Immature natural killer cell (primary cell): ENCODE results near the gene CEP250. TPM values are rescaled to one million over a fixed set of nuclear protein-coding genes. Genes with fewer than 3 reads are reported as not detected.
"Not testable (repeated sequence)": the region's sequence is repeated elsewhere in the genome, so short reads cannot be mapped to it uniquely, and the experiment has no call there.

Source experiments
- DNase-seq, 3 donors: peaks; one replicate each; pipeline ENCODE4 v3.0.0; 2022; ENCODE audit warnings: mixed read lengths in 1 of 3
- H3K27ac Mint-ChIP-seq, 6 donors: one replicate each; pipeline ENCODE4 v1.8.0; 2020; ENCODE audit warnings: mixed read lengths in 6 of 6, mild to moderate bottlenecking in 5 of 6, inconsistent platforms in 4 of 6, moderate library complexity in 3 of 6
- H3K27me3 Mint-ChIP-seq, 3 donors: one replicate each; pipeline ENCODE4 v1.8.0; 2020 to 2021; ENCODE audit warnings: low read depth in 3 of 3, mild to moderate bottlenecking in 3 of 3, mixed read lengths in 3 of 3, moderate library complexity in 3 of 3, inconsistent platforms in 1 of 3
- H3K36me3 Mint-ChIP-seq, 3 donors: one replicate each; pipeline ENCODE4 v1.8.0; 2020; ENCODE audit warnings: mixed read lengths in 3 of 3, inconsistent platforms in 2 of 3, mild to moderate bottlenecking in 2 of 3
- H3K4me1 Mint-ChIP-seq, 2 donors: one replicate each; pipeline ENCODE4 v1.8.0; 2020; ENCODE audit warnings: inconsistent platforms in 2 of 2, mild to moderate bottlenecking in 2 of 2, mixed read lengths in 2 of 2, moderate library complexity in 1 of 2
- H3K4me3 Mint-ChIP-seq, 5 donors: one replicate each; pipeline ENCODE4 v1.8.0; 2020; ENCODE audit warnings: mild to moderate bottlenecking in 5 of 5, mixed read lengths in 5 of 5, inconsistent platforms in 3 of 5, moderate library complexity in 3 of 5
- H3K9me3 Mint-ChIP-seq, 6 donors: one replicate each; pipeline ENCODE4 v1.8.0; 2020; ENCODE audit warnings: mild to moderate bottlenecking in 6 of 6, mixed read lengths in 6 of 6, inconsistent platforms in 4 of 6, moderate library complexity in 3 of 6
- polyA plus RNA-seq, 3 donors: library from polyadenylated mRNA; unstranded; fragments of 300-500 nt; fragmentation: Illumina TruSeq; gene quantifications; one replicate each; pipeline ENCODE4 v1.2.3, GENCODE V29; 2021

CEP250 gene
- polyA plus RNA-seq, 3 donors from 2014 or later: 2.5 to 22.4 (median 4.4) TPM

DNA sequence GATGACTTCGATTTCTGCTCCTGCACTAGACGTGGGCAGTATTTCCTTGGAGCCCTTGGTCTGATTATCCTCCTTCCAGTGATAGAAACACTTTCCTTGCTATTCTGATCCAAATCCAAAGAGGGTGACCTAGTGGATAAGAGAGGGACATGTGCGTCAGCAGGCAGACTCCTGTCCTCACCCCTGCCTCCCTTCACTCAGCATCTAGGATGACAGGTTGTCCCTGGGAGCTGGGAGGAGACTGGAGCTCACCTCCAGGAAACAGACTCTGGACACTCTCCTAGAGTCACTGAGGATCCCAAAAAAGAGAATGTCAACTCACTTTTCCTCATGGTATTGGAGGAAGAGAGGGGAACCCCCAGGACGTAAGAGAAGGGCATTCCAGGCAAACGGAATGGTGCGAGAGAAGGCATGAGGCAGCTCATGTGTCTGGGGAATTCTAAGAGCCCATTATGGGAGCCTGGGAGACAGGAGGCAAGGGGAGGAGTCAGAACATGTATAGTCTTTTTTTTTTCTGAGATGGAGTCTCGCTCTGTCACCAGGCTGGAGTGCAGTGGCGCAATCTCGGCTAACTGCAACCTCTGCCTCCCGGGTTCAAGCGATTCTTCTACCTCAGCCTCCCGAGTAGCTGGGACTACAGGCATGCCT, 71.8 kb downstream of the CEP250 start:
- Mint-ChIP-seq H3K36me3 (no peaks in the 10 kb centered on the region), H3K4me3 (no peak overlapping the region), H3K4me1 (no peaks in the 10 kb centered on the region), H3K27ac (no peak overlapping the region), H3K27me3 (peaks cover 0 to 2% (median 0%) of the 10 kb centered on the region in 3 donors), H3K9me3 (no peaks in the 10 kb centered on the region)
- DNase-seq: no peak

DNA sequence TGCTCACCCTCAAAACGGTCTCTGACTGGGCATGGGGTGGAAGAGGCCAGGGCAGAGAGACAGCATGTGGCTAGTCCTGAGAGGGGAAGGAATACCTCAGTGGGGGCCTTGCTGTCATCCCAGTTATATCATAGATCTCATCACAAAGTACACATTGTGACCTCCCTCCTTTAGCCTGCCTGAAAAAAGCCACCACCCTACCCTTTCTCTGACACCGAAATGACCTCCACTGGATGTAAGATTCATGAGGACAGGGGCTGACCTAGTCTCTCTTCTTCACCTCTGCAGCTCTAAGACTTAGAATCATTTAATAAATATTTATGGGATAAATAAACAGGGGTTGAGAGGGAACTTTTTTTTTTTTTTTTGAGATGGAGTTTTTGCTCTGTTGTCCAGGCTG, 74.2 kb downstream of the CEP250 start, which contains the start of gene C20orf173:
Gene C20orf173, minus strand, starts transcription at position 101 of the 400 bp plus-strand sequence. CDS start 279 bp downstream, outside the sequence.
- Mint-ChIP-seq H3K4me3 (no peak within 1 kb of the TSS), H3K36me3 (no peaks in the 10 kb centered on the region), H3K27ac (peak within 1 kb of the TSS in 1 of 6 donors; percentile 67), H3K4me1 (no peaks in the 10 kb centered on the region), H3K27me3 (peaks cover 0 to 2% (median 0%) of the 10 kb centered on the region in 3 donors), H3K9me3 (no peaks in the 10 kb centered on the region)
- DNase-seq: no peak

DNA sequence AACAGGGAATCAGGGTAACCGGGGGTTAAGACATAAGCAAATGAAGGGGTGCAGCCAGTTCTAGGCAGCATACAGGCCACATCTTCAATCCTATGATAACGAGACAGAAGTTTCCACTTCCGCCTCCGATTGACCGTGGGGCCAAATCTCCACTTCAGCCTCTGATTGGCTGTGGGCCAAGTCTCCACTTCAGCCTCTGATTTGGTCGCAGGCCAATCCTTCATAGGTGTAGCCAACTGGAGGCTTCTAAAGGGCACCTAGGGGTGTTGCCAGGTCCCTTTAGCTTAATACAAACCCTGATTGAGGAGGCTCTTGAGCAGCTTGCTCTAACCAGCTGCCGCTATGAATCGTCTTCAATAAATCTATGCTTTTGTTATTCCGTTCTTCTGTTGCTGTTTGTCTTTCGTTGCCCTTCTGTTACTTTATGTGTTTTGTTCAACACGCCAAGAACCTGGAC, 84.4 kb downstream of the CEP250 start:
- peaks cover 0 to 5% (median 0%) of the 10 kb centered on the region in 3 donors for H3K36me3 Mint-ChIP-seq
- H3K9me3 Mint-ChIP-seq: no peaks in the 10 kb centered on the region
- H3K27ac Mint-ChIP-seq: peak overlapping the region in 3 of 6 donors; percentile 27 to 86 (median 64)
- DNase-seq: peak; percentile 26 to 47 (median 46)
- H3K4me1 Mint-ChIP-seq: peaks cover 14 to 30% of the 10 kb centered on the region in 2 donors
- peak overlapping the region in 4 of 5 donors; percentile 34 to 66 (median 59) for H3K4me3 Mint-ChIP-seq
- peaks cover 1 to 6% (median 4%) of the 10 kb centered on the region in 3 donors for H3K27me3 Mint-ChIP-seq

DNA sequence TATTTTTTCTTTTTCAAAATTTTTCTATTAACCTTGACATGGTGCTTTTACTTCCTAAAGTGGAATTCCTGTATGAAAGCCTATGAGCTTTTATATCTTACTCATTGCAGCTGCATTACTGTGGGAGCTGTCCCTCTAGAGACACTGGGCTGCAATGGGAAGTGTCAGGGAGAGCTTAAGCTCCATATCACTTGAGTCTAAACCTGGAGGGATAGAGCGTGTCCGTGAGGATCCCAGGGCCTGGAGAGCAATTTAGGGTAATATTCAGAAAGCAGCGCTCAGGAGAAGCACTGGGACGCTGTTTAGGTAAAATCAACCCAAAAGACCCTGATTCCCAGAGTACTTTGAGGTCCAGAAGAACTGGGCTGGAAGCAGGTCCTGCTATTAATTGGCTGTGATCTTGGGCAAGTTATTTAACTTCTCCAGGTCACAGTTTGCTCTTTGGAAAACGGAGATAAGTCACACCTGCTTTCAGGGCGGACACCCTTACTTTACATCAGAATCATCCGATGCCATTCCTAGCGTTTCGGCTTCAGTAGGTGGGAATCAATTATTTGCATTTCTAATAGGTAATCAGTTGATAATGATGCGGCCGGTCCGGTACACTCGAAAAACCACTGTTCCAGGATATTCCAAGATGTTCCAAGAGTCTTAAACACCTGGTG, 85.9 kb downstream of the CEP250 start:
- no peaks in the 10 kb centered on the region for H3K9me3 Mint-ChIP-seq
- peaks cover 0 to 5% (median 0%) of the 10 kb centered on the region in 3 donors for H3K36me3 Mint-ChIP-seq
- no peak for DNase-seq
- peaks cover 14 to 30% of the 10 kb centered on the region in 2 donors for H3K4me1 Mint-ChIP-seq
- peaks cover 1 to 6% (median 4%) of the 10 kb centered on the region in 3 donors for H3K27me3 Mint-ChIP-seq
- peak overlapping the region; percentile 88 to 92 (median 90) for H3K4me3 Mint-ChIP-seq
- peak overlapping the region; percentile 77 to 92 (median 88) for H3K27ac Mint-ChIP-seq

DNA sequence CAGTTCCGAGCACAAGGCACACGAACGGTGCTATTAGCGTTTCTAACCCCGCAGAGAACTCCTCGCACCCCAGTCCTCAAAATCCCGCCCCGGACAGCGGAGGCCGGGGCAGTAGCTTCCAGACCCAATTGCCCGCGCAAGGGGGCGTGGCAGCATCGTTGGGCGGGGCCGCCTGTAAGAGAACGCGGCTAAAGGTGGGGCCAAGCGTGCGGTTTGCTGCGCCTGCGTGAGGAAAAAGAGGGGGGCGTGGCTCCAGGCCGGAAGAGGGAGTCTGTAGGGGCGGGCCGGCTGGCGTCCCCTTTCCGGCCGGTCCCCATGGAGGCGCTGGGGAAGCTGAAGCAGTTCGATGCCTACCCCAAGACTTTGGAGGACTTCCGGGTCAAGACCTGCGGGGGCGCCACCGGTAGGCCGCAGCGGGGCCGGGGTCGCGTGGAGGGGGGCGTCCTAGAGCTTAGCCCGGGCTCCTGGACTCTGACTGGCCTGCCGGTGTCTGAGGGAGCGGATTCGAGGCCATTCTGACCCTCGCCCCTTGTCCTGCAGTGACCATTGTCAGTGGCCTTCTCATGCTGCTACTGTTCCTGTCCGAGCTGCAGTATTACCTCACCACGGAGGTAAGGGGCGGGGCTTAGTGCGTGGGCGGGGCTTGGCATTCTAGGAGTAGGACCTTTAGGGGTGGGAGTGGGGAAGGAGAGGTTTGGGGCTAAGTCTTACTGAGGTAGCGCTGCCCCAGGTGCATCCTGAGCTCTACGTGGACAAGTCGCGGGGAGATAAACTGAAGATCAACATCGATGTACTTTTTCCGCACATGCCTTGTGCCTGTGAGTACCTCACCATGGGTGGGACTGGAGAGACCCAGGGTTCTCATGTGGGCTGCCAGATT, 86.6 kb downstream of the CEP250 start, which contains the start of gene ERGIC3:
Gene ERGIC3, plus strand, starts transcription at position 296 of the 880 bp plus-strand sequence. Its CDS starts 20 bp downstream, at position 316.
- no peaks in the 10 kb centered on the region for H3K9me3 Mint-ChIP-seq
- H3K4me1 Mint-ChIP-seq: peaks cover 14 to 30% of the 10 kb centered on the region in 2 donors
- DNase-seq: peak; percentile 96 to 97 (median 97)
- peak within 1 kb of the TSS; percentile 88 to 92 (median 90) for H3K4me3 Mint-ChIP-seq
- H3K27ac Mint-ChIP-seq: peak within 1 kb of the TSS; percentile 77 to 92 (median 88)
- peaks cover 0 to 5% (median 0%) of the 10 kb centered on the region in 3 donors for H3K36me3 Mint-ChIP-seq
- peaks cover 1 to 6% (median 4%) of the 10 kb centered on the region in 3 donors for H3K27me3 Mint-ChIP-seq

DNA sequence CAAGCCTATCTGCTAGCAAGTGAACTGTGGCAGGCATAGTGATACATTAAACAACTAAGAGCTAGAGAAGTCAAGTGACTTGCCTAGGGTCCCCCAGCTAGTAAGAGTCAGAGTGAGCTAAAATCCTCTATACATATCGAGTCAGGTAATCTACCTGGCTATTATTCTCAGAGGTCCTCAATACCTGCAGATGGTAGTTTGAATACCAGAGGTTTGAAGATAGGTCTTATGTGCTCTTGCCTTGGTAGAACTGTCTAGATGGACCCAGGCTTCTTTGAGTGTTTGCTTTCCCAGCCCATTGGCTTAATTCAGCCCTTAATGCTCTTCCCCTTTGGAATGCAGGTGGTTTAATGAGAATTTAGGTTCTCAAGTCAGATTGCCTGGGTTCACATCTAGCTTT, 87.6 kb downstream of the CEP250 start:
- Mint-ChIP-seq H3K4me3 (peak overlapping the region; percentile 88 to 92 (median 90)), H3K4me1 (peaks cover 14 to 30% of the 10 kb centered on the region in 2 donors), H3K9me3 (no peaks in the 10 kb centered on the region), H3K36me3 (peaks cover 0 to 5% (median 0%) of the 10 kb centered on the region in 3 donors), H3K27ac (peak overlapping the region; percentile 77 to 92 (median 86)), H3K27me3 (peaks cover 1 to 6% (median 4%) of the 10 kb centered on the region in 3 donors)
- DNase-seq: no peak

DNA sequence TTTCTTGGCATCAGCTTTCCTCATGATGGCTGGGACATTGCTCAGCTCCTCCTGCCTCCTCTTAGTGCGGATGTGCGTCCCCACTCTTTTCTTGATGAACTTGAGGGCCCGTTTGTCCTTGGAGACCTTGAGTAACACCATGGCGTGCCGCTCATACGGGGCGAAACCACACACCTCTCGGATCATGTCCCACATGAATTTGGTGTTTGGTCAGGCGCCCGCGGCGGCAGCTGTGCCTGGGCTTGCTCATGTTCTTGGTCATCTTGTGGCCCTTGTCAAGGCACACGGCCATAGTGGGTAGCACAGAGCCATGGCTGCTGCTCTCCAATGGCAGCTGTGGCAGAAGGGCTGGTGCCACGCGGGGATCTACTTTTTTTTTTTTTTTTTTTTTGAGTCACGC, 89.0 kb downstream of the CEP250 start:
- Mint-ChIP-seq H3K9me3 (no peaks in the 10 kb centered on the region), H3K27ac (no peak overlapping the region), H3K36me3 (peaks cover 5 to 9% (median 9%) of the 10 kb centered on the region in 3 donors), H3K27me3 (peaks cover 1 to 6% (median 4%) of the 10 kb centered on the region in 3 donors), H3K4me1 (peaks cover 14 to 30% of the 10 kb centered on the region in 2 donors), H3K4me3 (no peak overlapping the region)
- no peak for DNase-seq

DNA sequence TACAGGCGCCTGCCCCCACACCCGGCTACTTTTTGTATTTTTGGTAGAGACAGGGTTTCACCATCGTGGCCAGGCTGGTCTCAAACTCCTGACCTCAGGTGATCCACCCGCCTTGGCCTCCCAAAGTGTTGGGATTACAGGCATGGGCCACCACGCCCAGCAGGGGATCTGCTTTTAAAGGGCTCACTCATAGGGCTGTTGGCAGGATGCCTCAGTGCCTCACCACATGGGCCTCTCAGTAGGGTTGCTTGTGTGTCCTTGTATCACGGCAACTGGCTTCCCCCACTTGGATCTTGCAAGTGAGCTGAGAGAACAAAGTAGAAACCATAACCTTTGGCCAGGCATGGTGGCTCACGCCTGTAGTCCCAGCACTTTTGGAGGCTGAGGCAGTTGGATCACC, 89.5 kb downstream of the CEP250 start:
- H3K27ac Mint-ChIP-seq, H3K4me3 Mint-ChIP-seq, H3K9me3 Mint-ChIP-seq, DNase-seq, H3K27me3 Mint-ChIP-seq: not testable (repeated sequence)
- Mint-ChIP-seq H3K4me1 (peaks cover 14 to 30% of the 10 kb centered on the region in 2 donors), H3K36me3 (peaks cover 7 to 11% (median 9%) of the 10 kb centered on the region in 3 donors)

DNA sequence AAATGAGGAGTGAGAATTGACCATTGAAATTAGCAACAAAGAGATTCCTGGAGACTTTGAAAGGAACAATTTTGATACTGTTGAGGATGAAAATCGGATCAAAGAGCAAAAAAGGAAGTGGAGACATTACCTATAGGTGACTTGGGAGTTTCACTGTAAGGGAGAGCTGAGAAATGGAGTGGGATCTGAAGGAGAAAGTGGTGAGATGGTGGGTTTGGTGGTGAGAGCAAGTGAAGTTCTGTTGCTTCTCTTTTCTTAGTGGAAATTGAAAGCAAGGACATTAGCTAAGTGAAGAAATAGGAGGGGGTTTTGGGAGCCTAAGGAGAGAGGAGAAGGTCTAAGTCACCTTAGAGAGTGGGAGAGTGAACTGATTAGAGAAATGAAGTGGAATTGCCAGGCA, 90.7 kb downstream of the CEP250 start:
- Mint-ChIP-seq H3K9me3 (no peaks in the 10 kb centered on the region), H3K36me3 (peaks cover 9 to 13% (median 10%) of the 10 kb centered on the region in 3 donors), H3K4me3 (no peak overlapping the region), H3K27ac (no peak overlapping the region), H3K4me1 (peaks cover 13 to 24% of the 10 kb centered on the region in 2 donors), H3K27me3 (peaks cover 1 to 6% (median 4%) of the 10 kb centered on the region in 3 donors)
- DNase-seq: no peak

DNA sequence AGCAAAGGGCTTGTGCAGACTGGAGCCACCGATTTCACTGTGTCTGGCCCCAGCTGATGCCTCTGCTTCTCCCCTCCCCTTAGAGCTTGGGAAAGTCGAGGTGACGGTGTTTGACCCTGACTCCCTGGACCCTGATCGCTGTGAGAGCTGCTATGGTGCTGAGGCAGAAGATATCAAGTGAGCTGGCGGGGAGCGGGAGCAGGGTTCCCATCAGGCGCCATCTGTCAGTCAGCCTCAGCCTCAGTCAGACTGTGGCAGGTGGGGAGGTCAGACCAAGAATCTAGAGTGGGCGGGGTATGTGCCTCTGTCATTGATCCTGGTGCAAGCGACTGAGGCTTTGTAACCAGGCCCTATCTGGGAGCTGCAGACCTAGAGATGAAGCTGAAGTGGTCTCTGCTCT, 91.9 kb downstream of the CEP250 start:
- Mint-ChIP-seq H3K4me1 (peaks cover 8 to 13% of the 10 kb centered on the region in 2 donors), H3K4me3 (no peak overlapping the region), H3K27me3 (no peaks in the 10 kb centered on the region), H3K36me3 (peaks cover 9 to 13% (median 10%) of the 10 kb centered on the region in 3 donors), H3K9me3 (no peaks in the 10 kb centered on the region), H3K27ac (no peak overlapping the region)
- DNase-seq: no peak

DNA sequence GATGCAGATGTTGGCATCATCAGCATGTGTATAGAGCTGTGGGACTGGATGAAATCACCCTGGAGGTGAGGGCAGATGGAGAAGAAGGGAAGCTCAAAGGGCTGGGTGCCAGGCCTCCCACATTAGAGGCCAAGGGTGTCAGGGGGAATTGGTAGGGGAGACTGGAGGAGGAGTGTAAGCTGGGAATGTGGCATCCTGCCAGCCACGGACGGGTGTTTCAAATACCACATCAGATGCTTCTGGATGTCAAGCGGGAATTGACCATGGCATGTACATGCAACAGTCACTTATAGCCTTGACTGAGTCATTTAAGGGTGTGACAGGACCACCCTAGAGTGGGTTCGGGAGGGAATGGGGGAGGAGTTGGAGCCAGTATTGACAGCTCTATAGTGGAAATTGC, 96.1 kb downstream of the CEP250 start:
- Mint-ChIP-seq H3K9me3 (no peaks in the 10 kb centered on the region), H3K4me1 (no peaks in the 10 kb centered on the region), H3K4me3 (no peak overlapping the region), H3K27me3 (no peaks in the 10 kb centered on the region), H3K27ac (no peak overlapping the region), H3K36me3 (peaks cover 8 to 25% (median 13%) of the 10 kb centered on the region in 3 donors)
- no peak for DNase-seq

DNA sequence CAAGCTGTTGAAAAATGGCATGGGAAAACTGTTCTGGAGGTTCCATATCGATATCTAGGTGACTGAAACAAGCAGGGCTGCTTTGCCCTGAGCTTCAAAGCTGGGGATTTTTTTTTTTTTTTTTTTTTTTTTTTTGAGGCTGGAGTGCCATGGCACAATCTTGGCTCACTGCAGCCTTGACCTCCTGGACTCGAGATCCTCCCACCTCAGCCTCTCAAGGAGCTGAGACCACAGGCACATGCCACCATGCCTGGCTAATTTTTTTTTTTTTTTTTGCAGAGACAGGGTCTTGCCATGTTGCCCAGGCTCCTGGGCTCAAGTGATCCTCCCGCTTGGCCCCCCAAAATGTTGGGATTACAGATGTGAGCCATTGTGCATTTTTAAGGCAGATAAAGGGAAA, 97.5 kb downstream of the CEP250 start:
- Mint-ChIP-seq H3K4me3 (no peak overlapping the region), H3K27me3 (no peaks in the 10 kb centered on the region), H3K9me3 (no peaks in the 10 kb centered on the region), H3K4me1 (no peaks in the 10 kb centered on the region), H3K27ac (no peak overlapping the region), H3K36me3 (peaks cover 8 to 31% (median 13%) of the 10 kb centered on the region in 3 donors)
- no peak for DNase-seq

DNA sequence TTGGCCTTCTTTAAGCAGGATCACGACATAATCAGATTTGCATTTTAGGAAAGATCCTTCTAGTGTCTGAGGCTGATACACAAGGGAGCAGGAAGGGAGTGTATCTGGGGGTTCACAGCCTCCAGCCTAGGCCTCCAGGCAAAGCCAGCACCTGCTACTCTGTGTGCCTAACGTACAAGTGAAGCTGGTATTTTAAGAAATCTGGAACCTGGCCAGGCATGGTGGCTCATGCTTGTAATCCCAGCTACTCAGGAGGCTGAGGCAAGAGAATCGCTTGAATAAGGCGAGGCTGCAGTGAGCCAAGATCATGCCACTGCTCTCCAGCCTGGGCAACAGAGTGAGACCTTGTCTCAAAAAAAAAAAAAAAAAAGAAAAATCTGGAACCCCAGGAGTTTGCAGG, 100.1 kb downstream of the CEP250 start:
- Mint-ChIP-seq H3K36me3 (peaks cover 4 to 28% (median 7%) of the 10 kb centered on the region in 3 donors), H3K27ac (peak overlapping the region in 2 of 6 donors; percentile 6 to 25)
- not testable (repeated sequence) for H3K27me3 Mint-ChIP-seq, H3K4me3 Mint-ChIP-seq, H3K4me1 Mint-ChIP-seq, DNase-seq, H3K9me3 Mint-ChIP-seq
